WTC11 (cell line): Measurements from ENCODE around the gene COL21A1. TPM values are rescaled to one million over a fixed set of nuclear protein-coding genes. Genes with fewer than 3 reads are reported as not detected.

Experiments
- ATAC-seq: fragments of 200-7000 bp; cut with Tn5 transposase; 2 replicates; pipeline ENCODE4 v1.10.0; 2021; ENCODE audit warnings: mild to moderate bottlenecking, moderate library complexity
- CTCF ChIA-PET: fragments of 300-600 bp; sonication (Branson Sonifier 250); formaldehyde crosslinking; loops from one replicate; lab custom pipeline; 2021; ENCODE audit warnings: antibody characterized with exemption; lab: Charles Lee
- POLR2A ChIA-PET: fragments of 350-600 bp; sonication (Branson Sonifier 250); formaldehyde crosslinking; loops from one replicate; lab custom pipeline; 2021; ENCODE audit warnings: antibody characterized with exemption; lab: Charles Lee
- DNase-seq: peaks from one replicate; pipeline ENCODE4 v3.0.0; 2021; ENCODE audit warnings: low spot score
- H3K27ac Mint-ChIP-seq: 2 replicates; pipeline ENCODE4 v1.8.0; 2021; ENCODE audit warnings: mixed read lengths
- H3K27me3 Mint-ChIP-seq: 2 replicates; pipeline ENCODE4 v1.8.0; 2021; ENCODE audit warnings: low read depth, mild to moderate bottlenecking, moderate library complexity, mixed read lengths
- H3K36me3 Mint-ChIP-seq: 2 replicates; pipeline ENCODE4 v1.8.0; 2021; ENCODE audit warnings: mixed read lengths
- H3K4me1 Mint-ChIP-seq: 2 replicates; pipeline ENCODE4 v1.8.0; 2022; ENCODE audit warnings: mixed read lengths
- H3K4me3 Mint-ChIP-seq: 2 replicates; pipeline ENCODE4 v1.8.0; 2021; ENCODE audit warnings: mild to moderate bottlenecking, moderate library complexity, mixed read lengths
- H3K9me3 Mint-ChIP-seq: 2 replicates; pipeline ENCODE4 v1.8.0; 2021; ENCODE audit warnings: mixed read lengths
- ATF1 ChIP-seq: sonication (generic); formaldehyde crosslinking; IDR thresholded peaks from 2 replicates; pipeline ENCODE4 v1.8.1; 2023; ENCODE audit warnings: mild to moderate bottlenecking, moderate library complexity, missing genetic modification reagents
- CDX4 ChIP-seq: fragments of 250-450 bp; sonication (Bioruptor Pico); IDR thresholded peaks from 2 replicates; pipeline ENCODE4 v1.9.0; 2021; ENCODE audit warnings: moderate library complexity, mild to moderate bottlenecking, inconsistent platforms, borderline replicate concordance
- CTCF ChIP-seq: fragments of 200-600 bp; IDR thresholded peaks from 2 replicates; pipeline ENCODE4 v1.8.0; 2022; ENCODE audit warnings: antibody characterized with exemption
- E2F4 ChIP-seq: sonication (generic); formaldehyde crosslinking; IDR thresholded peaks from 2 replicates; pipeline ENCODE4 v1.8.1; 2022; ENCODE audit warnings: low read depth, mild to moderate bottlenecking, moderate library complexity, missing genetic modification reagents, borderline replicate concordance
- ELF4 ChIP-seq: sonication (generic); formaldehyde crosslinking; IDR thresholded peaks from 2 replicates; pipeline ENCODE4 v1.8.1; 2022; ENCODE audit warnings: low read depth, mild to moderate bottlenecking, moderate library complexity, missing genetic modification reagents
- EMX1 ChIP-seq: fragments of 250-450 bp; sonication (Bioruptor Pico); IDR thresholded peaks from 2 replicates; pipeline ENCODE4 v1.8.0; 2021; ENCODE audit warnings: mild to moderate bottlenecking
- GRHL2 ChIP-seq: fragments of 250-450 bp; sonication (Bioruptor Pico); IDR thresholded peaks from 2 replicates; pipeline ENCODE4 v1.8.0; 2022; ENCODE audit warnings: mild to moderate bottlenecking, moderate library complexity; ENCODE audit not compliant: insufficient replicate concordance, severe bottlenecking
- IRF2 ChIP-seq: sonication (generic); formaldehyde crosslinking; IDR thresholded peaks from 2 replicates; pipeline ENCODE4 v1.8.0; 2022; ENCODE audit warnings: low read depth, missing genetic modification reagents, borderline replicate concordance
- JAZF1 ChIP-seq: fragments of 250-450 bp; sonication (Bioruptor Pico); IDR thresholded peaks from 2 replicates; pipeline ENCODE4 v1.9.0; 2021; ENCODE audit warnings: moderate library complexity, mild to moderate bottlenecking, inconsistent platforms
- MAX ChIP-seq: sonication (generic); formaldehyde crosslinking; IDR thresholded peaks from 2 replicates; pipeline ENCODE4 v1.8.0; 2022; ENCODE audit warnings: mild to moderate bottlenecking, missing genetic modification reagents
- MXD4 ChIP-seq: fragments of 250-450 bp; sonication (Bioruptor Pico); IDR thresholded peaks from 2 replicates; pipeline ENCODE4 v1.8.0; 2021; ENCODE audit warnings: mild to moderate bottlenecking, moderate library complexity, borderline replicate concordance
- PRDM15 ChIP-seq: sonication (generic); formaldehyde crosslinking; IDR thresholded peaks from 2 replicates; pipeline ENCODE4 v1.8.0; 2022; ENCODE audit warnings: missing genetic modification reagents
- ZNF121 ChIP-seq: sonication (generic); formaldehyde crosslinking; IDR thresholded peaks from 2 replicates; pipeline ENCODE4 v1.8.0; 2023; ENCODE audit warnings: missing genetic modification reagents
- ZNF232 ChIP-seq: sonication (generic); formaldehyde crosslinking; IDR thresholded peaks from 2 replicates; pipeline ENCODE4 v1.8.0; 2022; ENCODE audit warnings: mild to moderate bottlenecking, missing genetic modification reagents
- ZNF396 ChIP-seq: fragments of 250-450 bp; sonication (Bioruptor Pico); IDR thresholded peaks from 2 replicates; pipeline ENCODE4 v1.8.0; 2021; ENCODE audit warnings: mild to moderate bottlenecking, moderate library complexity, borderline replicate concordance
- ZNF425 ChIP-seq: fragments of 250-450 bp; sonication (Bioruptor Pico); conservative IDR thresholded peaks from 2 replicates; pipeline ENCODE4 v1.9.0; 2021; ENCODE audit warnings: mild to moderate bottlenecking
- ZNF532 ChIP-seq: fragments of 250-450 bp; sonication (Bioruptor Pico); IDR thresholded peaks from 2 replicates; pipeline ENCODE4 v1.9.0; 2021; ENCODE audit warnings: mild to moderate bottlenecking, borderline replicate concordance
- total RNA-seq: library from RNA; stranded (reverse); gene quantifications from 3 replicates; pipeline ENCODE4 v1.2.3, GENCODE V29; 2021

The COL21A1 gene
- total RNA-seq, 1 experiment from 2014 or later = 4.4 TPM

- POLR2A ChIA-PET = no interaction called here
- H3K36me3 Mint-ChIP-seq = no peaks in the 10 kb centered on the region
- no peaks in the 10 kb centered on the region for H3K27me3 Mint-ChIP-seq
- DNase-seq (no peak), ATAC-seq (peak; percentile 75)
- no peak overlapping the region for H3K27ac Mint-ChIP-seq
- no peak overlapping the region for H3K4me3 Mint-ChIP-seq
- H3K4me1 Mint-ChIP-seq = no peaks in the 10 kb centered on the region
- CTCF ChIA-PET = no interaction called here
- TF ChIP-seq CTCF = no peak
- TF ChIP-seq ZNF232 (CRISPR knock-in tag) = no peak
- TF ChIP-seq E2F4 (CRISPR knock-in tag) = no peak
- TF ChIP-seq EMX1 (CRISPR knock-in tag) = no peak
- no peak for TF ChIP-seq ZNF396
- TF ChIP-seq ZNF532 (CRISPR knock-in tag) = no peak
- TF ChIP-seq JAZF1 (CRISPR knock-in tag) = no peak
- TF ChIP-seq CDX4 (CRISPR knock-in tag) = no peak
- peaks cover 12% of the 10 kb centered on the region for H3K9me3 Mint-ChIP-seq
Observed at GRCh38 chr6:56204134-56204533, 43.2 kb downstream of the COL21A1 start.

GRCh38 chr6:56199956-56200355 lies 47.4 kb downstream of the COL21A1 start:
- DNase-seq (no peak), ATAC-seq (no peak)
- no peaks in the 10 kb centered on the region for H3K4me1 Mint-ChIP-seq
- POLR2A ChIA-PET = no interaction called here
- no peaks in the 10 kb centered on the region for H3K27me3 Mint-ChIP-seq
- H3K9me3 Mint-ChIP-seq = peaks cover 30% of the 10 kb centered on the region
- peaks cover 6% of the 10 kb centered on the region; the same call in 1 of the 2 replicates for H3K36me3 Mint-ChIP-seq
- no peak overlapping the region for H3K27ac Mint-ChIP-seq
- no peak overlapping the region for H3K4me3 Mint-ChIP-seq
- CTCF ChIA-PET = no interaction called here
- TF ChIP-seq PRDM15 (CRISPR knock-in tag) (no peak), CDX4 (CRISPR knock-in tag) (no peak), ZNF425 (CRISPR knock-in tag) (no peak), MAX (no peak), ATF1 (no peak), IRF2 (CRISPR knock-in tag) (no peak), MXD4 (no peak), JAZF1 (CRISPR knock-in tag) (no peak), ZNF121 (CRISPR knock-in tag) (no peak), ELF4 (CRISPR knock-in tag) (no peak), GRHL2 (CRISPR knock-in tag) (no peak)
